NB4 (cell line): Measurements from ENCODE around the gene XIRP1.

Source experiments
- POLR2A ChIP-seq: IDR thresholded peaks from 2 replicates; pipeline ENCODE4 v1.6.1; 2011; ENCODE audit warnings: mild to moderate bottlenecking; ENCODE audit not compliant: insufficient read length; ENCODE audit errors: extremely low read depth
- TF ChIP-seq, protein P1 (sequence below): IDR thresholded peaks from one replicate; pipeline ENCODE4 v1.5.1; 2012; ENCODE audit warnings: low read depth, low read length
- TF ChIP-seq, protein P2 (sequence below): IDR thresholded peaks from 2 replicates; pipeline ENCODE4 v1.6.1; 2011; ENCODE audit warnings: low read depth, low read length

DNA sequence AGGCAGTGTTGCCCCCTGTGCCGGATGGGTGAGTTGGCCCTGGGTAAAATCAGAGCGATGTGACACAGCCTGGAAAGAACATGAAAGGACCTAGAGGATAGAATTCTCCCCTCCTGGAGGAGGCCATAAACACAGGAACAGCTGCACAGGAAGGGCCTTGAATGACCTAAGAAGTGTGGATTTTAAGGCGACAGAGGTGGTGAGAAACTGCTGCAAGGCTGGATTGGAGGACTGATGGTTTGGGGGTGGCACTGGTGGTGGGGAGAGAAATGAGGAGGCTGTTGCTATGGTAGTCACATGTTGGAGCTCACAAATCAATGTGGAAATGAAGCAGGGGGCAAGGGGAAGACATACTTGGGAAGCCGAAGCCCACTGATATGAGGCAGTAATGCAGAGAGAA lies 13.8 kb downstream of the XIRP1 start:
- TF ChIP-seq, protein P1, sequence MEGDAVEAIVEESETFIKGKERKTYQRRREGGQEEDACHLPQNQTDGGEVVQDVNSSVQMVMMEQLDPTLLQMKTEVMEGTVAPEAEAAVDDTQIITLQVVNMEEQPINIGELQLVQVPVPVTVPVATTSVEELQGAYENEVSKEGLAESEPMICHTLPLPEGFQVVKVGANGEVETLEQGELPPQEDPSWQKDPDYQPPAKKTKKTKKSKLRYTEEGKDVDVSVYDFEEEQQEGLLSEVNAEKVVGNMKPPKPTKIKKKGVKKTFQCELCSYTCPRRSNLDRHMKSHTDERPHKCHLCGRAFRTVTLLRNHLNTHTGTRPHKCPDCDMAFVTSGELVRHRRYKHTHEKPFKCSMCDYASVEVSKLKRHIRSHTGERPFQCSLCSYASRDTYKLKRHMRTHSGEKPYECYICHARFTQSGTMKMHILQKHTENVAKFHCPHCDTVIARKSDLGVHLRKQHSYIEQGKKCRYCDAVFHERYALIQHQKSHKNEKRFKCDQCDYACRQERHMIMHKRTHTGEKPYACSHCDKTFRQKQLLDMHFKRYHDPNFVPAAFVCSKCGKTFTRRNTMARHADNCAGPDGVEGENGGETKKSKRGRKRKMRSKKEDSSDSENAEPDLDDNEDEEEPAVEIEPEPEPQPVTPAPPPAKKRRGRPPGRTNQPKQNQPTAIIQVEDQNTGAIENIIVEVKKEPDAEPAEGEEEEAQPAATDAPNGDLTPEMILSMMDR, result no peak
- TF ChIP-seq POLR2A, result no peak
- TF ChIP-seq, protein P2, sequence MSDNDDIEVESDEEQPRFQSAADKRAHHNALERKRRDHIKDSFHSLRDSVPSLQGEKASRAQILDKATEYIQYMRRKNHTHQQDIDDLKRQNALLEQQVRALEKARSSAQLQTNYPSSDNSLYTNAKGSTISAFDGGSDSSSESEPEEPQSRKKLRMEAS, result no peak
